WTC11 (cell line): Measurements from ENCODE around the gene KDM4B. TPM values are rescaled to one million over a fixed set of nuclear protein-coding genes. Genes with fewer than 3 reads are reported as not detected.

ENCODE experiments used
- ATAC-seq: fragments of 200-7000 bp; cut with Tn5 transposase; 2 replicates; pipeline ENCODE4 v1.10.0; 2021; ENCODE audit warnings: mild to moderate bottlenecking, moderate library complexity
- CTCF ChIA-PET: fragments of 300-600 bp; sonication (Branson Sonifier 250); formaldehyde crosslinking; loops from one replicate; lab custom pipeline; 2021; ENCODE audit warnings: antibody characterized with exemption; lab: Charles Lee
- POLR2A ChIA-PET: fragments of 350-600 bp; sonication (Branson Sonifier 250); formaldehyde crosslinking; loops from one replicate; lab custom pipeline; 2021; ENCODE audit warnings: antibody characterized with exemption; lab: Charles Lee
- DNase-seq: peaks from one replicate; pipeline ENCODE4 v3.0.0; 2021; ENCODE audit warnings: low spot score
- H3K27ac Mint-ChIP-seq: 2 replicates; pipeline ENCODE4 v1.8.0; 2021; ENCODE audit warnings: mixed read lengths
- H3K27me3 Mint-ChIP-seq: 2 replicates; pipeline ENCODE4 v1.8.0; 2021; ENCODE audit warnings: low read depth, mild to moderate bottlenecking, moderate library complexity, mixed read lengths
- H3K36me3 Mint-ChIP-seq: 2 replicates; pipeline ENCODE4 v1.8.0; 2021; ENCODE audit warnings: mixed read lengths
- H3K4me1 Mint-ChIP-seq: 2 replicates; pipeline ENCODE4 v1.8.0; 2022; ENCODE audit warnings: mixed read lengths
- H3K4me3 Mint-ChIP-seq: 2 replicates; pipeline ENCODE4 v1.8.0; 2021; ENCODE audit warnings: mild to moderate bottlenecking, moderate library complexity, mixed read lengths
- H3K9me3 Mint-ChIP-seq: 2 replicates; pipeline ENCODE4 v1.8.0; 2021; ENCODE audit warnings: mixed read lengths
- AFF4 ChIP-seq: sonication (generic); formaldehyde crosslinking; IDR thresholded peaks from 2 replicates; pipeline ENCODE4 v1.8.1; 2023; ENCODE audit warnings: mild to moderate bottlenecking, missing genetic modification reagents, borderline replicate concordance
- E2F1 ChIP-seq: sonication (generic); formaldehyde crosslinking; IDR thresholded peaks from 2 replicates; pipeline ENCODE4 v1.8.0; 2022; ENCODE audit warnings: mild to moderate bottlenecking, missing genetic modification reagents
- ERG ChIP-seq: fragments of 250-450 bp; sonication (Bioruptor Pico); IDR thresholded peaks from 2 replicates; pipeline ENCODE4 v1.8.0; 2021; ENCODE audit warnings: mild to moderate bottlenecking
- JAZF1 ChIP-seq: fragments of 250-450 bp; sonication (Bioruptor Pico); IDR thresholded peaks from 2 replicates; pipeline ENCODE4 v1.9.0; 2021; ENCODE audit warnings: moderate library complexity, mild to moderate bottlenecking, inconsistent platforms
- NFATC4 ChIP-seq: fragments of 250-450 bp; sonication (Bioruptor Pico); IDR thresholded peaks from 2 replicates; pipeline ENCODE4 v1.9.0; 2021; ENCODE audit warnings: mild to moderate bottlenecking
- total RNA-seq: library from RNA; stranded (reverse); gene quantifications from 3 replicates; pipeline ENCODE4 v1.2.3, GENCODE V29; 2021
- TF ChIP-seq, protein P1 (sequence below): sonication (generic); formaldehyde crosslinking; IDR thresholded peaks from 2 replicates; pipeline ENCODE4 v1.8.1; 2023; ENCODE audit warnings: mild to moderate bottlenecking, missing genetic modification reagents, moderate library complexity
- TF ChIP-seq, protein P2 (sequence below): sonication (generic); formaldehyde crosslinking; IDR thresholded peaks from 2 replicates; pipeline ENCODE4 v1.8.0; 2023; ENCODE audit warnings: mild to moderate bottlenecking, missing genetic modification reagents
- TF ChIP-seq, protein P3 (sequence below): sonication (generic); formaldehyde crosslinking; IDR thresholded peaks from 2 replicates; pipeline ENCODE4 v1.8.0; 2022; ENCODE audit warnings: mild to moderate bottlenecking, missing genetic modification reagents

KDM4B gene
- total RNA-seq, 1 experiment from 2014 or later = 43.2 TPM

DNA sequence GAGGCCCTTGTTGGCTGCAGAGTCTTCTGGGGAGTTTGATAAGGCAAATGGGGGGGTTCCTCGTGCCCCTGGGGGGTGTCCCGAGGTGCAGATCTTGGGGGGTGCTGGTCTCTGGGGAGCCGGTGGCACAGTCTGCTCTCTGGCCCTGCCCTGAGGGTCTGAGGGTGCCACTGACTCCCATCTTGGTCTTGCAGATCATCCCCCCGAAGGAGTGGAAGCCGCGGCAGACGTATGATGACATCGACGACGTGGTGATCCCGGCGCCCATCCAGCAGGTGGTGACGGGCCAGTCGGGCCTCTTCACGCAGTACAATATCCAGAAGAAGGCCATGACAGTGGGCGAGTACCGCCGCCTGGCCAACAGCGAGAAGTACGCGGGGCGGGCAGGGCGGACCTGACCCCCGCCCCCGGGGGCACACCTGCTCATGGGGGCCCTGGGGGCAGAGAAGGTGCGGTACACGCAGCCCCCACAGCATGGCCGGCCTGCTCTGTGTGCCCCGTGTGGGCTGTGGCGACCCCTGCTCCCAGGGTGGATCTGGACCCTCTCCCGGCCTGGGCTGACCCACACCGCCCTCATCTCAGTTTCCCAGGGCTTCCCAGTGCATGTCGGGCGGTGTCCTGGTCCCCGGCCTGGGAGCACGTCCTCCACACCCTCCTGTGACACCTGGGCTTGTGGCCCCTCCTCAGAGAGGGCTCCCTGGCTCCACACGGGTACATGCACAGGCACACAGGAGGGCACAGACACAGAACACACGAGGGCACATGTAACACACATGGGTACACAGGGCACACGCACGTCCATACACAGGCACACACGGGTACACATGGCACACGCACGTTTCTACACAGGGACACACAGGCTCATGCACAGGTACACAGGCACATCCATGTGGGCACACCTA lies 71.0 kb downstream of the KDM4B start (continued):
- TF ChIP-seq AFF4 (CRISPR knock-in tag) = no peak
- TF ChIP-seq, protein P1, sequence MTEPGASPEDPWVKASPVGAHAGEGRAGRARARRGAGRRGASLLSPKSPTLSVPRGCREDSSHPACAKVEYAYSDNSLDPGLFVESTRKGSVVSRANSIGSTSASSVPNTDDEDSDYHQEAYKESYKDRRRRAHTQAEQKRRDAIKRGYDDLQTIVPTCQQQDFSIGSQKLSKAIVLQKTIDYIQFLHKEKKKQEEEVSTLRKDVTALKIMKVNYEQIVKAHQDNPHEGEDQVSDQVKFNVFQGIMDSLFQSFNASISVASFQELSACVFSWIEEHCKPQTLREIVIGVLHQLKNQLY = no peak
- TF ChIP-seq JAZF1 (CRISPR knock-in tag) = no peak
- TF ChIP-seq, protein P2, sequence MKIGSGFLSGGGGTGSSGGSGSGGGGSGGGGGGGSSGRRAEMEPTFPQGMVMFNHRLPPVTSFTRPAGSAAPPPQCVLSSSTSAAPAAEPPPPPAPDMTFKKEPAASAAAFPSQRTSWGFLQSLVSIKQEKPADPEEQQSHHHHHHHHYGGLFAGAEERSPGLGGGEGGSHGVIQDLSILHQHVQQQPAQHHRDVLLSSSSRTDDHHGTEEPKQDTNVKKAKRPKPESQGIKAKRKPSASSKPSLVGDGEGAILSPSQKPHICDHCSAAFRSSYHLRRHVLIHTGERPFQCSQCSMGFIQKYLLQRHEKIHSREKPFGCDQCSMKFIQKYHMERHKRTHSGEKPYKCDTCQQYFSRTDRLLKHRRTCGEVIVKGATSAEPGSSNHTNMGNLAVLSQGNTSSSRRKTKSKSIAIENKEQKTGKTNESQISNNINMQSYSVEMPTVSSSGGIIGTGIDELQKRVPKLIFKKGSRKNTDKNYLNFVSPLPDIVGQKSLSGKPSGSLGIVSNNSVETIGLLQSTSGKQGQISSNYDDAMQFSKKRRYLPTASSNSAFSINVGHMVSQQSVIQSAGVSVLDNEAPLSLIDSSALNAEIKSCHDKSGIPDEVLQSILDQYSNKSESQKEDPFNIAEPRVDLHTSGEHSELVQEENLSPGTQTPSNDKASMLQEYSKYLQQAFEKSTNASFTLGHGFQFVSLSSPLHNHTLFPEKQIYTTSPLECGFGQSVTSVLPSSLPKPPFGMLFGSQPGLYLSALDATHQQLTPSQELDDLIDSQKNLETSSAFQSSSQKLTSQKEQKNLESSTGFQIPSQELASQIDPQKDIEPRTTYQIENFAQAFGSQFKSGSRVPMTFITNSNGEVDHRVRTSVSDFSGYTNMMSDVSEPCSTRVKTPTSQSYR (CRISPR knock-in tag) = no peak

DNA sequence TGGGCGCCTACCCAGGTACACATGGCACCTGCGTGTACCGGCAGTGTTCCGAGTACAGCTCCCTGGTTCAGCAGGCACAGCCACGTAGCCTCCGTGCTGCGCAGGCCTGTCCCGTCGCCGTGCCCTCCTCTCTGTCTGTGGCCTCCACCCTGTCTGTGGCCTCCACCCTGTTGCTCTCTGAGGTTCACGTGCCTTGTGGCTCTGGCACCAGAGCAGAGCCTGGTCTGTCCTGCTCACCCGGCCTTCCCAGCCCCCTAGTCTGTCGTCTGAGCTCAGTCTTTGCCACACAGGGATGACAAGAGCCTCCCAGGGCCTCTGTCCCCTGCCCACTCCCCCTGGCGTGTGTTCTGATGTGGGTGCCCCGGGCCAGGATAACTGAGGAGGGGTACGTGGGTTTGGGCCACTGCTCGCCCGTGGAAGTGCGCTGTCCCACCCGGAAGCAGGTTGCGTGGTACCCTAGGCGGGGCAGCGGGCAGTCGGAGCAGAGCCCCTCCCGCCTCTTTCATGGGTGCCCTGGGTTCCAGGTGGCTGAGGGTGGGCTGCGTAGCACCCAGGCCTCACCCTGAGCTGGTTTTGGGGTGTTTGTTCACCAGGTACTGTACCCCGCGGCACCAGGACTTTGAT lies 71.7 kb downstream of the KDM4B start:
- ATAC-seq (no peak), DNase-seq (no peak)
- TF ChIP-seq NFATC4 (CRISPR knock-in tag) (no peak), ERG (CRISPR knock-in tag) (no peak), E2F1 (CRISPR knock-in tag) (no peak)
- TF ChIP-seq, protein P3, sequence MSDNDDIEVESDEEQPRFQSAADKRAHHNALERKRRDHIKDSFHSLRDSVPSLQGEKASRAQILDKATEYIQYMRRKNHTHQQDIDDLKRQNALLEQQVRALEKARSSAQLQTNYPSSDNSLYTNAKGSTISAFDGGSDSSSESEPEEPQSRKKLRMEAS = no peak
- TF ChIP-seq, protein P2 (CRISPR knock-in tag) = no peak
- Mint-ChIP-seq H3K4me3 (no peak overlapping the region), H3K36me3 (peaks cover 3% of the 10 kb centered on the region), H3K4me1 (no peaks in the 10 kb centered on the region), H3K27ac (no peak overlapping the region), H3K27me3 (no peaks in the 10 kb centered on the region), H3K9me3 (no peaks in the 10 kb centered on the region)
- CTCF ChIA-PET = interaction anchor here (0.6 to 2.7 kb wide), 2 partner anchors 9 to 114 kb away, joined by 3 to 11 read pairs; no protein-coding TSS in a partner anchor
- POLR2A ChIA-PET = no interaction called here
